RPMI8226 (cell line): ENCODE data around the gene MRPL43.
A peak's percentile ranks its signal among the peaks of the same experiment; 100 is the strongest.
"Not testable (repeated sequence)": the region's sequence is repeated elsewhere in the genome, so short reads cannot be mapped to it uniquely, and the experiment has no call there.

Source experiments
- DNase-seq: peaks from one replicate; pipeline ENCODE4 v3.0.0-alpha.2; 2015

The MRPL43 gene

DNA sequence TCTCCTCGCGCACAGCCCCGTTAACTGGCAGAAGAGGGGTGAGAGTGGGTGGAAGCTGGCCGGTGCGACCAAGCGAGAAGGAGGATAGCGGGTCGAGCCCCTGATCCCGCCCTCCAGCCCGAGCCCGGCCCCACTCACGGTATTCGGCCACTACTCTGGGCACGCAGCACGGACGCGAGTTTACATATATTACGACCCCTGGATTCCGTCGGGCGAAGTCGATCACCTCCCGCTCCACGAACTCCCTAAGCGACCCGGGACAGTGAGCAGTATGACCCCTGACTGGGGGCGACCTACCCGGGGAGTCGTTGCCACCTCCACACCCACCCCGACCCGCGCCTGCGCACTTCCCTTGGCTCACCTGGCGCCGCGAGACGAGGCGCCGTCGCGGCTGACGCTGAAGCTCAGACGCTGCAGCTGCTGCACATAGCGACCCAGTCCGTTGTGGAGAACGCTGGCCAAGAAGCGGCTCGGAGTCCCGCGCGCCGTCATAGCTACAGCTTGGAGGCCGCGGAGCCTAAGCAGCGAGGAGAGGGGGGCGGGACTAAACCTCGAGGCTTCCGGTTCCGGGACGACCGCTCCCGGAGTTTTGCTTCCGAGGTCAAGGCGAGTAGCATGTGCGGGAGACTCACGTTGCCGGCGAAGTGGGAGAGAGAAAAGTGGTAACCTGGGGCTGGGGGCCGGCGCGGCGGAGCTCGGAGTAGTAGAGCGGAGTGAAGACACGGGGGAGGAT, at the start of gene MRPL43, which contains the start of gene TWNK:
TSS of gene MRPL43 (minus strand) at position 546 of the 733 bp plus-strand sequence. CDS start at position 492, 54 bp downstream.
TSS of gene TWNK (plus strand) at position 592 of the 733 bp plus-strand sequence. CDS start 668 bp downstream, outside the sequence.
- peak; percentile 85 for DNase-seq

GRCh38 chr10:101036726-101037125, 49.4 kb upstream of the MRPL43 start:
- DNase-seq, result no peak

- no peak for DNase-seq
These were observed 48.8 kb upstream of the MRPL43 start for GRCh38 chr10:101035916-101036702.

GRCh38 chr10:101035314-101035713, 48.0 kb upstream of the MRPL43 start:
- no peak for DNase-seq

- not testable (repeated sequence) for DNase-seq
These were observed 47.1 kb upstream of the MRPL43 start for GRCh38 chr10:101034404-101034803.

- DNase-seq, result no peak
These were observed 46.0 kb upstream of the MRPL43 start for GRCh38 chr10:101033276-101033675.

DNA sequence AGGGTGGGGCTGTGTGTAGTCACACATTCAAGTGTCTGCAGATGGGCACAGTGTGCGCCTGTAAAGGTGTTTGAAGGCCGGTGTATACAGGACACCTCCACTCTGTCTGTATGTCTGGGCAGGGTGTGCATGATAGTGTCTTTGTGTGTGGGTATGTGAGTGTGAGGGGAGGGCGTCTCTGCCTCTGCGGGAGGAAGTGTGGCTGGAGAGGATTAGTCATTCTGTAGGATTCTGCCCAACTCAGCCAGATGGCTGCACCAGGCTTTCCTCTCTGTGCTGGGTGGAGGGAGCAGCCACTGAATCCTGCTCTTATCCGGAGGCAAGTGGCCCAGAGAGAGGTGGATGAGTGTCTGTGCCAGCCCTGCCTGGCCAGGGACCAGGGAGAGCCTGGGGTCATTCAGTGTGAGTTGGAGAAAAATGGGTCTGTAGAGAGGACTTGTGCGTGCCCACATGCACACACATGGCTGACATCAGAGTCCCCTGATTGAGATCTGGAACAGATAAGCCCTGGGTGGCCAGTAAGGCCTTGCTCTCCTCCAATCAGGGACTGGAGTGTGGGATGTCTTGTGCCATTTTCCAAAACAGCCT, 45.4 kb upstream of the MRPL43 start:
- DNase-seq, result peak; percentile 45

- DNase-seq, result peak; percentile 61
These were observed 44.7 kb upstream of the MRPL43 start for GRCh38 chr10:101031796-101032636.

DNA sequence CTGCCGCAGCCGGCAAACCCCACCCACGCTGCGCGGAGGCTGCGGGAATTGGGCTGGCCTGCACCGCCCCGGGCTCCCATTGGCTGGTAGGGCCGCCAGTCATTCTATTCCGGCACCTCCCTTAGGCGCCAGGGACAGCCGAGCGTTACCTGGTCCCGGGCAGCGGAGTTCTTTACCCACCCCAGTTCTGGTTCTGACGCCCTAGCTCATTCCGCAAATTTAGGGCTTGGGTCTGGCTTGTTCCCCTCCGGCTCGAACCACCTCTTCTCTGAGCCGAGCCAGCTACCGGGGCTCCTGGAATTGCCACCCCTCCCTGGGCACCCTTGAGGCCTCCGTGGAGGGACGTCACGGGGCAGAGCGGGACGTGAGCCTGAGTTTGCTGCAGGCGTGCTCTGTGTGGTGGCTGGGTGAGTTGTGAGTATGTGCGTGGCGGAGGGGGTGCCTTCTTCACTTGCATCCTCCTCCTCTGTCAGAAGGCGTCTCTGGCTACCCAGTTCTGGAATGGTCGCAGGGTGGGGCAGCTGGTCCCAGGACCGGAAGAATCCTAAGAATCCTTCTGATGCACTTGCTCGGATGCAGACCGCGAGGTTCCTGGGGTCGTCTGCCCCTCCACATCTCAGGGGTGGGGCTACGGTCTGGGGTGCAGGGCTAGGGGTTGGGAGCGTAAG, 44.0 kb upstream of the MRPL43 start, which contains the start of the genes PDZD7 and SFXN3:
TSS of gene PDZD7 (minus strand) at position 2 of the 668 bp plus-strand sequence. CDS start 910 bp downstream, outside the sequence.
TSS of gene SFXN3 (plus strand) at position 107 of the 668 bp plus-strand sequence. CDS start 3,461 bp downstream, outside the sequence.
- DNase-seq, result peak; percentile 94

- no peak for DNase-seq
These were observed 43.3 kb upstream of the MRPL43 start for GRCh38 chr10:101030496-101031127.

DNA sequence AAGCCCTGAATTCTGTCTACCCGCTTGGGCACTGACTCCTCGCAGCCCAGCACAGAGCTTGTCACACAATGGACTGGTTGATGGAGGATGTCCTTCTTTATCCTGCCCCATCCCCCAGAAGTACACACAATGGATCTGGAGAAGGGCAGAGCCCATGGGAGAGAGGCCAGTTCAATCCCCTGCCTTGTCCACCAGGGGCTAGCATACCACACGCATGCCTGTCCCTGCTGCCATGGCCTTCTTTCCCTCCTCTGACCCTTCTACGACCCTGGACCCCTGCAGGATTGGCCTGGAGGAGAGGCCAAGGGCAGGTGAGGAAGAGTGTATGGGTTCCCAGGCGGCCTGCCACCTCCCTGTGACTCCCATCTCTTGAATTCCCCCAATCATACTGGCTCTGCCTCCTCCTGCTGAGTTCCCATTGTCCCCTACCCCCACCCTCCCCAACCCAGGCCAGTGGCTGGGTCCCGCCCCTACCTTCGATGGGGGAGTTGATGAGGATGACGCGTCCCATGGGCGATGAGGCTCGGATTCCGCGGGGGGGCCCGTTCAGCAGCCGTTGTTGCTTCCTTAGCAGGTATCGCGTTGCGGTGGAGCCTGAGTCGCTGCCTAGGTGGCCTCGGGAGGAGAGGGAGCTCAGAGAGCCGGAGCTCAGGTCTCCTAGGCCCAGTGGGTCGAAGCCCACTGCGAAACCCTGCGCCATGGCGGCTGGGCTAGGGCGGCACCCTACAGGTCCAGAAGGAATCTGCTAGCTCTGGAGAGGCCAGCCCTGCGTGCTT, 42.4 kb upstream of the MRPL43 start:
- no peak for DNase-seq

- DNase-seq, result no peak
These were observed 41.4 kb upstream of the MRPL43 start for GRCh38 chr10:101028446-101029337.

GRCh38 chr10:101027106-101027720, 39.9 kb upstream of the MRPL43 start:
- no peak for DNase-seq

- DNase-seq, result no peak
These were observed 35.8 kb upstream of the MRPL43 start for GRCh38 chr10:101022967-101023705.

DNA sequence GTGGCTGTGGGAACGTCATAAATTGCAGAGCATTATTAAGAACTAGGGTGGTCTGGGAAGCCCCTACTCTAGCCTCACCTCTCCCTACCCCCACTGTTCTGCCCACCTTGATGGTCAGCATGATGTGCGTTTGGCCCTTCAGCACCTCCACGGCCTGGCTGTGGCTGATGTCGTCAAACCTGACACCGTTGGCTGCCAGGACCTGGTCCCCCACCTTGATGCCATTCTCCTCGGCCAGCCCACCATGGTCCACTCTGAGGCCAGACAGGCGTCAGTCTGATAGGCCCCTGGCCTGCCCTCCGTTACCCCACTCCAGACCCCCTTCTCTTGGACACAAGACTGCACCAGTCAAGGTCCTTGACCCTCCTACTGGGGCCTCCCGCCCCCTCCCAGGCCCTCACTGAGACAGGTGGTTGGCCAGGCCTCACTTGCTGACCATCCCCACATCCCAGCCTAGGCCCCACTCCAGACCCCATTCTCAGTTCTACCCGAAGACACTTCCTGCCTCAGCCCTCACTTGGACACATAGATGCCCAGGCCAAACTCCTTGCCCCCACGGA, 34.5 kb upstream of the MRPL43 start:
- no peak for DNase-seq

DNA sequence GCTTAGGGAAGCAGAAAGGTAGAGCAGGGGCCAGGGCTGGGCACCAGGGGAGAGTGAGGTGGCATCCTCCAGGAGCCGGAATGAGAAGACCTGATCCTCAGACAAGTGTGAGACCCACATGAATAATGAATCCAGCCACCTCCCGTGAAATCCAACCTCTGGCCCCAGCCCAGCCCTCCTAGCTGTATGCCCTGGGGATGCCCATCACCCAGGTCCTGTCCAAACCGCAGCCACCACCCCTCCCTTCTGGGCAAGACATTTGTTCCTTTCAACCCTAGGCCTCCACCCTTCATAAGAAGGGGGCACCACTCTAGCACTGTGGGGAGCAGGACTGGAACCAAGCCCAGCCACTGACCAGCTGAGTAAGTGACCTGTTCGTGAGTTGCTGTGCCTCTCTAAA, 33.9 kb upstream of the MRPL43 start:
- DNase-seq, result no peak

GRCh38 chr10:101020427-101021075, 33.3 kb upstream of the MRPL43 start:
- no peak for DNase-seq

GRCh38 chr10:101019440-101019703, 32.1 kb upstream of the MRPL43 start:
- DNase-seq, result no peak
